ENCODE results near the gene ELSPBP1.

Gene ELSPBP1

DNA sequence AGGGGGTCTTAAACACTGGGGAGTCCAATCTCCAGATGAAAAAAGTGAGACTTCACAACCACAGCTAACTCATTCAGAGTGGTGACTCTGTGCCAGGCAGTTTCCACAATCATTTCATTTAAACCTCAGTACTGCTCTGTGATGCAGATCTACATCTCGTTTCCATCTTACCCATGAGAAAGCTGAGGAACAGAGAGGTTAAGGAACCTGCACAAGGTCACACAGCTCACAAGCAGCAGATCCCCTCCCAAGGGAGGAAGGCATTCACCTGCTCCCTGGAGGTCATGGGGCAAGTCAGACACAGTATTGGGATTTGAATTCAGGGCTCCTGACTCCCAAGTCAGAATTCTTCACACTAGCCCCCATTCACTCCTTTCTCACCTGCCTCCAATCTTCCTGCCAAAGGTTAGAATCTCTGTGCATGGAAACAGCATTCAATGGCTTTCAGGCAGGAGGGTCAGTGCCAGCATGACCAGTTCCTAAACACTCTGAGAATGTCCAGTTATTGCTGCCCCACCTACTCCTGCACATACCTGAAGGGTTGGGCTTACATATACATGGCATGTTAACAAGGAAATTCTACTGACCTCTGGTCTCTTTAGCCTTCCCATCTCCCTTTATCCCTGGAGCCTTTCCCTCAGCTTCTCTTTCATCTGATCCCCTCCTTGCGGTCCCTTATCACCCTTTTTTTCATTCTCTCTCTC, 47.6 kb downstream of the ELSPBP1 start:
- Histone ChIP-seq H3K4me3 (ENCODE audit: low read length) (no peak overlapping the region), H3K27ac (ENCODE audit: low read length) (no peak overlapping the region), H3K27me3 (ENCODE audit: control insufficient read depth, insufficient read depth, low read length) (no peaks in the 10 kb centered on the region), H3K36me3 (ENCODE audit: control insufficient read depth, insufficient read depth, low read length) (no peaks in the 10 kb centered on the region), H3K9me3 (ENCODE audit: control insufficient read depth, insufficient read depth, low read length) (no peaks in the 10 kb centered on the region), H3K4me1 (ENCODE audit: control insufficient read depth, insufficient read depth, low read length) (no peaks in the 10 kb centered on the region)
- WGBS (ENCODE audit: insufficient coverage, insufficient read length) = no CpG with 5 or more reads among the region's 2 CpGs
- DNase-seq (ENCODE audit: low read depth, low spot score) = no peak

DNA sequence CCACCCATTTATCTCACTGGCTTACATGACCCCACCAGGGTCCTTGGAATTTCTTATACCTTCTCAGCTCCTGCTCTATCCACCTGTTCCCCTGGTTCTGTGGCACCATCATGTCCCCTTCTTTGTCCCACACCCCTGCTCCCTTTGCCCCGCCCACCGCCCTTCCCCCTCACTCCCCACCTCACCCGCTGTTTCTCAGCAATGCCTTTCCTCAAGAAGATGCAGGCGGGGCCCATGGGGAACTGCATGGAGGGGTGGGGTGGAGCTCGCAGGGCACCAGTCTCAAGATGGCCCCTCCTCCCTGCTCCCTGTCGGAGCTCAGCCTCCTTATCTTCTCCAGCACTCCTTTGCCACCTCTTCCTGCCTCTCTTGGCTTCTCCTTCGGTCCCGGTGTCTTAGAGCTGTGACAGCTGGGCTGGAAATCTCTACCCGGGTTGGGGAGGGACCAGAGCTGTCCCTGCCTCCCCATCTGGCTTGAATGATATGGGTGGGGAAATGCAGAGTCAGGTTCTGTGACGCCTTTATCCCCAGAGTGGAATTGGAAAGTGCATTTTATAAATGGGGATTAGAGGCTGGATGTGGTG, 49.3 kb downstream of the ELSPBP1 start, which contains the start of gene CABP5:
CABP5 (minus strand) TSS at position 405 of the 584 bp plus-strand sequence; CDS start at position 248, 157 bp downstream.
- no peaks in the 10 kb centered on the region for H3K36me3 ChIP-seq (ENCODE audit: control insufficient read depth, insufficient read depth, low read length)
- H3K4me1 ChIP-seq (ENCODE audit: control insufficient read depth, insufficient read depth, low read length) = no peaks in the 10 kb centered on the region
- DNase-seq (ENCODE audit: low read depth, low spot score) = no peak
- no peak within 1 kb of the TSS for H3K27ac ChIP-seq (ENCODE audit: low read length)
- no peak within 1 kb of the TSS for H3K4me3 ChIP-seq (ENCODE audit: low read length)
- WGBS (ENCODE audit: insufficient coverage, insufficient read length) = no CpG with 5 or more reads among the region's 10 CpGs
- no peaks in the 10 kb centered on the region for H3K27me3 ChIP-seq (ENCODE audit: control insufficient read depth, insufficient read depth, low read length)
- H3K9me3 ChIP-seq (ENCODE audit: control insufficient read depth, insufficient read depth, low read length) = no peaks in the 10 kb centered on the region

DNA sequence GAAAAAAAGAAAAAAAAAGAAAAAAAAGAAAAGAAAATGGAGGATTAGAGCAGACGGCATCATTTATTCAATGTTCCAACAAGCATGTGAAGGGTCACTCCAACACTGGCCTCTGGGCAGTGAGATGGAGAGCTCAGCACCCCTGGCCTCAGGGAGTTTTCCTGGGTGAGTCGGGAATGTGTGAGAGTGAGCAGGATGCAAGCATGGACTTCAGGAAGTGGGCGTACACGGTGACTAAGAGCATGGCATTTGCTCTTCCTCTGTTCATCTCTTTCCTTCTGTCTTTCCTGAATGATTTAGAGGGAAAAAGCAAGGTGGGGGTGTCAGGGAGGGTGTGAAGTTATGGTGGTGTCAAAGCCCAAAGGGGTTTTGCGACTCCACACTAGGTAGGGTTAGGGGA, 50.1 kb downstream of the ELSPBP1 start:
- Histone ChIP-seq H3K27me3 (ENCODE audit: control insufficient read depth, insufficient read depth, low read length) (no peaks in the 10 kb centered on the region), H3K36me3 (ENCODE audit: control insufficient read depth, insufficient read depth, low read length) (no peaks in the 10 kb centered on the region), H3K4me1 (ENCODE audit: control insufficient read depth, insufficient read depth, low read length) (no peaks in the 10 kb centered on the region), H3K27ac (ENCODE audit: low read length) (no peak overlapping the region), H3K9me3 (ENCODE audit: control insufficient read depth, insufficient read depth, low read length) (no peaks in the 10 kb centered on the region), H3K4me3 (ENCODE audit: low read length) (no peak overlapping the region)
- DNase-seq (ENCODE audit: low read depth, low spot score) = no peak
- no CpG with 5 or more reads among the region's 5 CpGs for WGBS (ENCODE audit: insufficient coverage, insufficient read length)

DNA sequence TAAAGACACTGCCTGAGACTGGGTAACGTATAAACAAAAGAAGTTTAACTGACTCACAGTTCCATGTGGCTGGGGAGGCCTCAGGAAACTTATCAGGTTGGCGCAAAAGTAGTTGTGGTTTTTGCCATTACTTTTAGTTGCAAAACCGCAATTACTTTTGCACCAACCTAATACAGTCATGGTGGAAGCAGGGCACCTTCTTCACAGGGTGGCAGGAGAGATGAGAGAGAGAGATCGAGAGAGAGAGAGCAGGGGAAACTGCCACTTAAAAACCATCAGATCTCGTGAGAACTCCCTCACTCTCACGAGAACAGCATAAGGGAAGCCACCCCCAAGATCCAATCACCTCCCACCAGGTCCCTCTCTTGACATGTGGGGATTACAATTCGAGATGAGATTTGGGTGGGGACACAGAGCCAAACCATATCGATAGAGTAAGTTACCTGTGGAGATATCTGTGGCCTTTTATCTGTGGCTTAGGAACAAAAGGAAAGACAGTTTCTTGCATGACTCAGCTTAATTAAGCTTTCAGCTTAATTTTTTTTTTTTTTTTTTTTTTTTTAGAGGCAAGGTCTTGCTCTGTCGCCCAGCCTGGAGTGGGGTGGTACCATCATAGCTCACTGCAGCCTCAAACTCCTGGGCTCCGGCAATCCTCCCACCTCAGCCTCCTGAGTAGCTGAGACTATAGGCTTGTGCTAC, 57.1 kb downstream of the ELSPBP1 start:
- H3K27me3 ChIP-seq (ENCODE audit: control insufficient read depth, insufficient read depth, low read length) = no peaks in the 10 kb centered on the region
- H3K9me3 ChIP-seq (ENCODE audit: control insufficient read depth, insufficient read depth, low read length) = no peaks in the 10 kb centered on the region
- no peak overlapping the region for H3K4me3 ChIP-seq (ENCODE audit: low read length)
- no peak overlapping the region for H3K27ac ChIP-seq (ENCODE audit: low read length)
- no CpG with 5 or more reads among the region's 10 CpGs for WGBS (ENCODE audit: insufficient coverage, insufficient read length)
- no peaks in the 10 kb centered on the region for H3K4me1 ChIP-seq (ENCODE audit: control insufficient read depth, insufficient read depth, low read length)
- H3K36me3 ChIP-seq (ENCODE audit: control insufficient read depth, insufficient read depth, low read length) = no peaks in the 10 kb centered on the region
- no peak for DNase-seq (ENCODE audit: low read depth, low spot score)

DNA sequence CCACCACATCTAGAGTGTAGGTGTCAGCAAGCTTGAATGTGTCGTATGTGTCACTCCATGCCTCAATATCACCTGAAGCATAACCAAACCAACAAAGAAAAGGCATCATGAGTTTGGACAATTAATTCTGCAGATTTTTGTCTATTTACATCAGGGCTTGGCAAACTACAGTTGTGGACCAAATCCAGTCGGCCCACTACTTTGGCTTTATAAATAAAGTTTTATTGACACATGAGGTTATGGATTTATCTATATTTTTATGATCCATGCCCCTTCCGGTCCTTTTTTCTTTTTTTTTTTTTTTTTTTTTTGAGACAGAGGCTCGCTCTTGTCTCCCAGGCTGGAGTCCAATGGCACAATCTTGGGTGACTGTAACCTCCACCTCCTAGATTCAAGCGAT, 58.6 kb downstream of the ELSPBP1 start:
- Histone ChIP-seq H3K4me1 (ENCODE audit: control insufficient read depth, insufficient read depth, low read length) (no peaks in the 10 kb centered on the region), H3K27me3 (ENCODE audit: control insufficient read depth, insufficient read depth, low read length) (no peaks in the 10 kb centered on the region), H3K27ac (ENCODE audit: low read length) (no peak overlapping the region), H3K36me3 (ENCODE audit: control insufficient read depth, insufficient read depth, low read length) (no peaks in the 10 kb centered on the region), H3K4me3 (ENCODE audit: low read length) (no peak overlapping the region), H3K9me3 (ENCODE audit: control insufficient read depth, insufficient read depth, low read length) (no peaks in the 10 kb centered on the region)
- WGBS (ENCODE audit: insufficient coverage, insufficient read length) = no CpG with 5 or more reads among the region's 5 CpGs
- DNase-seq (ENCODE audit: low read depth, low spot score) = no peak

DNA sequence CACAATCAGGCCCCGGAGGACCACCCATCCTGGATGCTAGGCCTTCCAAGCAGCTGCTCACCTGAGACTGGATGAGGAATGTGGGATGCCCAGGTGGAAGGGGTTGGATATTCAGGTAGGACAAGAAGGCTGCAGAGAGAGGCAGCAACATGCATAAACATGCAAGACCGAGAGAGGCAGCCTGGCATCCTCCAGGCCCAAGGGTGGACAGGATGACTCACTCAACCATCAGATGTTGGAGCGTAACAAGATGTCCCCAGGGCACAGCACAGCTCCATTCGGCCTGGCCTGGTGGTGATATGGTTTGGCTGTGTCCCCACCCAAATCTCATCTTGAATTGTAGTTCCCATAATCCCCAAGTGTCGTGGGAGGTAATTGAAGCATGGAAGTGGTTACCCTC, 59.4 kb downstream of the ELSPBP1 start:
- no peaks in the 10 kb centered on the region for H3K27me3 ChIP-seq (ENCODE audit: control insufficient read depth, insufficient read depth, low read length)

DNA sequence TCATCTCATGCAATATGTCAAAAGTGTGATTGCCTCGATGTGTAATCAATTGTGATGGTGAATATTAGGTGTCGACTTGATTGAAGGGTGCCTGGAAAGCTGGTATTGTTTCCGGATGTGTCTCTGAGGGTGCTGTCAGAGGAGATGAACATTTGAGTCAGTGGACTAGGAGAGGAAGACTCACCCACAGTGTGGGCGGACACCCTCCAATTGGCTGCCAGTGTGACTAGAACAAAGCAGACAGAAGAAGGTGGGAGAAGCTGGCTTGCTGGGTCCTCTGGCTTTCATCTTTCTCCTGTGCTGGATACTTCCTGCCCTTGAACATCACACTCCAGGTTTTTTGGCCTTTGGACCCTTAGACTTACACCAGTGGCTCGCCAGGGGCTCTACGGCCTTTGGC, 64.9 kb downstream of the ELSPBP1 start:
- no peaks in the 10 kb centered on the region for H3K36me3 ChIP-seq (ENCODE audit: control insufficient read depth, insufficient read depth, low read length)
- no peak for DNase-seq (ENCODE audit: low read depth, low spot score)
- H3K4me1 ChIP-seq (ENCODE audit: control insufficient read depth, insufficient read depth, low read length) = no peaks in the 10 kb centered on the region; the same call in 1 of the 2 replicates
- H3K9me3 ChIP-seq (ENCODE audit: control insufficient read depth, insufficient read depth, low read length) = no peaks in the 10 kb centered on the region
- no peak overlapping the region for H3K27ac ChIP-seq (ENCODE audit: low read length)
- H3K4me3 ChIP-seq (ENCODE audit: low read length) = no peak overlapping the region
- H3K27me3 ChIP-seq (ENCODE audit: control insufficient read depth, insufficient read depth, low read length) = no peaks in the 10 kb centered on the region
- WGBS (ENCODE audit: insufficient coverage, insufficient read length) = no CpG with 5 or more reads among the region's 6 CpGs

More for the DNA sequence above, 59.4 kb downstream of the ELSPBP1 start:
- no peak overlapping the region for H3K27ac ChIP-seq (ENCODE audit: low read length)
- H3K4me3 ChIP-seq (ENCODE audit: low read length) = no peak overlapping the region
- no peak for DNase-seq (ENCODE audit: low read depth, low spot score)
- H3K4me1 ChIP-seq (ENCODE audit: control insufficient read depth, insufficient read depth, low read length) = no peaks in the 10 kb centered on the region
- no peaks in the 10 kb centered on the region for H3K36me3 ChIP-seq (ENCODE audit: control insufficient read depth, insufficient read depth, low read length)
- H3K9me3 ChIP-seq (ENCODE audit: control insufficient read depth, insufficient read depth, low read length) = no peaks in the 10 kb centered on the region
- no CpG with 5 or more reads among the region's 5 CpGs for WGBS (ENCODE audit: insufficient coverage, insufficient read length)

DNA sequence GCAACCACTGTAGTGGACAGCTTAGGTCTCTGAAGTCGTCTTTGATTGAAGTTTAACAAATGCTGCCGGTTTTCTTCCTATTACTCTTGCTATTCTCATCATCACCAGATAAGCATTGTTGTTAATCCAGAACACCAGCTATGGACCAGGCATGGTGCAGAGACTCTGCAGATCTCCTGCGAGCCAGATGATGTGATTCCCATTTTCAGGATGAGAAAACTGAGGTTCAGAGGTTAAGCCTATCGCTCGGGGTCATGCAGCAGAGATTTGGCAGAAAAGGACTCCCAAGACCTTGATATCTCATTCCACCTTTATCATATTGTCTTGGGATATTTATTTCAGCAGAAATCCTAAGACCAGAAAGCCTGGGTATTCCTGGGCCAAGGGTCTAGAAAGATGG, 65.9 kb downstream of the ELSPBP1 start:
- H3K36me3 ChIP-seq (ENCODE audit: control insufficient read depth, insufficient read depth, low read length) = no peaks in the 10 kb centered on the region
- H3K27me3 ChIP-seq (ENCODE audit: control insufficient read depth, insufficient read depth, low read length) = no peaks in the 10 kb centered on the region
- WGBS (ENCODE audit: insufficient coverage, insufficient read length) = no CpG with 5 or more reads among the region's 5 CpGs
- no peak overlapping the region for H3K27ac ChIP-seq (ENCODE audit: low read length)
- H3K9me3 ChIP-seq (ENCODE audit: control insufficient read depth, insufficient read depth, low read length) = no peaks in the 10 kb centered on the region
- DNase-seq (ENCODE audit: low read depth, low spot score) = no peak
- no peak overlapping the region for H3K4me3 ChIP-seq (ENCODE audit: low read length)
- H3K4me1 ChIP-seq (ENCODE audit: control insufficient read depth, insufficient read depth, low read length) = no peaks in the 10 kb centered on the region; the same call in 1 of the 2 replicates

DNA sequence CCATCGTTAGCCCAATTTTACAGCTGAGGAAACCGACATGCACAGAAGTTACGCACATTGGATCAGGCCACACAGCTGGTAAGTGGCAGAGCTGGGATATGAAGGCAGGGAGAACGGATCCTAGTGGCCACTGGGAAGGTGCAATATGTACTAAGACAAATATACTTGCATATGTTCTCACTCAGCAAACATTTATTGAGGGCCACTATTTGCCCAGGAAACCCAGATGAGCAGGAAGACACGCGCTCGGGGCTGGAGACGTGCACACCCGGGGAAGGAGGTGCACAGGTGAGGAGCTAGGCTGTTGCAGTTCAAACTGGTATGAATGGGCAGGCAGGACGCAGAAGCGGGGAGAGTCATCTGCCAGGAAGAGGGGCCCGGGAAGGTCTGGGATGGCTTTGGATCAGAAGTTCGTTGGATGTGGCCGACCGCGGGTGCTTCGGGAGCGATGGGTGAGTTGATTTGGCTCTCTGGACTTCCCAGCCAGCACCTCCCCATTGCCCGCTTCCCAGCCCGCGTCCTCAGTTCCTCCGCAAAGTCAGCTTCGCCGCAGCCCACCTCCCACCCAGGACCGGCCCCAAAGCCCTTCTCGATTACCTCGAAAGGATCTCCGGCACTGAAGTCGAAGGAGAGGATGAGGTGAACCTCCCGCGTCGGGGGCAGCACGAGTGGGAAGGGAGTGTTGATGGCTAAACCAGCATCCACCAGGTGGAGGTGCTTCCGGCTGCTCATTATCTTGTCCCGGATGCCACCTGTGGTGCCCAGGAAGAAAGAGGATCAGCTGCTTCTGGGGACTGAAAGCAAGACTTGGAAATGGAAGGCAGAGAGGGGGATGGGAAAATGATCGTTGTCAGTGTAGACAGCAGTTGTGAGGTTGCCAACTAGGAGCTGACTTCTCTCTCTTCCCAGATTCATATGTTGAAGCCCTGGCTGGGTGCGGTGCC, 67.2 kb downstream of the ELSPBP1 start:
- H3K36me3 ChIP-seq (ENCODE audit: control insufficient read depth, insufficient read depth, low read length) = no peaks in the 10 kb centered on the region
- no CpG with 5 or more reads among the region's 37 CpGs for WGBS (ENCODE audit: insufficient coverage, insufficient read length)
- H3K4me1 ChIP-seq (ENCODE audit: control insufficient read depth, insufficient read depth, low read length) = no peaks in the 10 kb centered on the region; the same call in 1 of the 2 replicates
- no peaks in the 10 kb centered on the region for H3K27me3 ChIP-seq (ENCODE audit: control insufficient read depth, insufficient read depth, low read length)
- H3K9me3 ChIP-seq (ENCODE audit: control insufficient read depth, insufficient read depth, low read length) = no peaks in the 10 kb centered on the region
- H3K4me3 ChIP-seq (ENCODE audit: low read length) = no peak overlapping the region
- no peak for DNase-seq (ENCODE audit: low read depth, low spot score)
- no peak overlapping the region for H3K27ac ChIP-seq (ENCODE audit: low read length)

DNA sequence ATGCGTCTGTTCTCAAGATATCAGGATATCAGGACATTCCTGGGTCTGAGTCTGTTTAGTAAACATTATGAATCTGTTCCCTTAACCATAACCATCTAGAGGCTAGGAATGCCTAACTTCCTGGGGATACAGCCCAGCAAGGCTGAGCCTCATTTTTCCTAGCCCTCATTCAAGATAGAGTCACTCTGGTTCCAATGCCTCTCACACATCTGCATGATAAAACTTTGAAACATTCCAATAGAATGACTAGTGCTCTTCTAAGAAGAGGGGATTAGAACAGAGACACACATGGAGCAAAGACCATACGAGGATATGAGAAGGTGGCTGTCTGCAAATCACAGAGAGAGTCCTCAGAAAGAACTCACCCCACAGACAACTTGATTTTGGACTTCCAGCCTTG, 70.1 kb downstream of the ELSPBP1 start:
- DNase-seq (ENCODE audit: low read depth, low spot score) = no peak
- Histone ChIP-seq H3K36me3 (ENCODE audit: control insufficient read depth, insufficient read depth, low read length) (no peaks in the 10 kb centered on the region), H3K4me1 (ENCODE audit: control insufficient read depth, insufficient read depth, low read length) (no peaks in the 10 kb centered on the region; the same call in 1 of the 2 replicates), H3K4me3 (ENCODE audit: low read length) (no peak overlapping the region), H3K27me3 (ENCODE audit: control insufficient read depth, insufficient read depth, low read length) (no peaks in the 10 kb centered on the region), H3K9me3 (ENCODE audit: control insufficient read depth, insufficient read depth, low read length) (no peaks in the 10 kb centered on the region), H3K27ac (ENCODE audit: low read length) (no peak overlapping the region)
- WGBS (ENCODE audit: insufficient coverage, insufficient read length) = no CpG with 5 or more reads among the region's 2 CpGs

Measured in iPS DF 6.9 (cell line).